CD4-positive, alpha-beta T cell (primary cell): ENCODE data around the gene RNU2-63P. TPM values are rescaled to one million over a fixed set of nuclear protein-coding genes. Genes with fewer than 3 reads are reported as not detected.
A peak's percentile ranks its signal among the peaks of the same experiment; 100 is the strongest.

Experiments used
- ATAC-seq: fragments of 200-7000 bp; cut with Tn5 transposase; one replicate; pipeline ENCODE4 v1.10.0; 2022; ENCODE audit warnings: mild to moderate bottlenecking; ENCODE audit not compliant: poor library complexity
- CTCF ChIA-PET: fragments of 350-600 bp; sonication (Branson Sonifier 250); formaldehyde crosslinking; loops from one replicate; lab custom pipeline; 2021; ENCODE audit warnings: antibody characterized with exemption, inconsistent platforms; lab: Charles Lee
- POLR2A ChIA-PET: fragments of 350-600 bp; sonication (Branson Sonifier 250); formaldehyde crosslinking; loops from one replicate; lab custom pipeline; 2021; ENCODE audit warnings: antibody characterized with exemption, inconsistent platforms; lab: Charles Lee
- DNase-seq, 14 experiments: peaks; one replicate each; pipeline ENCODE4 v3.0.0-alpha.2; 2013 to 2020; ENCODE audit warnings: mixed read lengths in 2 of 14
- H3K27ac ChIP-seq, 2 donors: one replicate each; pipeline versions ENCODE4 v1.5.1 to v1.7.0; 2013; ENCODE audit warnings: low read length in 2 of 2, low read depth in 1 of 2, mild to moderate bottlenecking in 1 of 2
- H3K27me3 ChIP-seq, 2 experiments: 1 replicate in 1 of 2; 2 replicates in 1 of 2; pipeline versions ENCODE4 v1.6.1 to v1.7.0; 2013; ENCODE audit warnings: low read length in 2 of 2, control low read depth in 1 of 2, mild to moderate bottlenecking in 1 of 2, moderate library complexity in 1 of 2; ENCODE audit not compliant: insufficient read depth in 2 of 2, control insufficient read depth in 1 of 2
- H3K36me3 ChIP-seq: one replicate; pipeline ENCODE4 v1.6.1; 2013; ENCODE audit warnings: low read length, control low read depth; ENCODE audit not compliant: insufficient read depth
- H3K4me1 ChIP-seq: one replicate; pipeline ENCODE4 v1.6.1; 2013; ENCODE audit warnings: low read length, control low read depth; ENCODE audit not compliant: insufficient read depth
- H3K4me3 ChIP-seq: one replicate; pipeline ENCODE4 v1.5.1; 2013; ENCODE audit warnings: mild to moderate bottlenecking, low read length, moderate library complexity
- H3K9me3 ChIP-seq, 2 experiments: 1 replicate in 1 of 2; 2 replicates in 1 of 2; pipeline versions ENCODE4 v1.6.1 to v1.7.0; 2013; ENCODE audit warnings: low read length in 2 of 2, mild to moderate bottlenecking in 2 of 2, control low read depth in 1 of 2, moderate library complexity in 1 of 2; ENCODE audit not compliant: control insufficient read depth in 1 of 2, insufficient read depth in 1 of 2
- H3K27ac Mint-ChIP-seq: one replicate; pipeline ENCODE4 v1.8.0; 2020; ENCODE audit warnings: mixed read lengths
- H3K27me3 Mint-ChIP-seq: one replicate; pipeline ENCODE4 v1.8.0; 2021; ENCODE audit warnings: mixed read lengths
- H3K36me3 Mint-ChIP-seq: one replicate; pipeline ENCODE4 v1.8.0; 2021; ENCODE audit warnings: low read depth, mixed read lengths
- H3K4me1 Mint-ChIP-seq: one replicate; pipeline ENCODE4 v1.8.0; 2021; ENCODE audit warnings: low read depth, mixed read lengths
- H3K4me3 Mint-ChIP-seq: one replicate; pipeline ENCODE4 v1.8.0; 2020; ENCODE audit warnings: mild to moderate bottlenecking, mixed read lengths
- H3K9me3 Mint-ChIP-seq: one replicate; pipeline ENCODE4 v1.8.0; 2020; ENCODE audit warnings: mixed read lengths
- CTCF ChIP-seq: fragments of 200-600 bp; IDR thresholded peaks from one replicate; pipeline ENCODE4 v1.8.0; 2022; ENCODE audit warnings: antibody characterized with exemption, mild to moderate bottlenecking
- intact Hi-C, 2 experiments: fragments of 100-400 bp; cut with DNase I in 1 of 2; cut with micrococcal nuclease in 1 of 2; formaldehyde crosslinking; loops; one replicate each; pipeline versions ENCODE4 v1.15.1 to v1.9.0; 2023 to 2025; cut with DNase I, micrococcal nuclease
- polyA plus RNA-seq, 2 donors: library from polyadenylated mRNA; unstranded; fragments of 120-200 nt; gene quantifications; one replicate each; pipeline ENCODE4 v1.2.1, GENCODE V29; 2013
- total RNA-seq, 174 experiments: library from RNA in 2 of 174; stranded (reverse) in 2 of 174; gene quantifications; one replicate each; pipeline ENCODE4 v1.2.3 and lab custom pipeline; 2021 to 2026

RNU2-63P gene
- total RNA-seq (1 to 10 TPM; 2.6 to 3.1 TPM), total RNA-seq (lab: John Stamatoyannopoulos, UW) (0 to 14.8 (median 1.4) reads per million in 172 experiments)
- polyA plus RNA-seq (2013, experiment 1 of 2) = 11.4 TPM
- polyA plus RNA-seq (2013, experiment 2 of 2) = 11.3 TPM

DNA sequence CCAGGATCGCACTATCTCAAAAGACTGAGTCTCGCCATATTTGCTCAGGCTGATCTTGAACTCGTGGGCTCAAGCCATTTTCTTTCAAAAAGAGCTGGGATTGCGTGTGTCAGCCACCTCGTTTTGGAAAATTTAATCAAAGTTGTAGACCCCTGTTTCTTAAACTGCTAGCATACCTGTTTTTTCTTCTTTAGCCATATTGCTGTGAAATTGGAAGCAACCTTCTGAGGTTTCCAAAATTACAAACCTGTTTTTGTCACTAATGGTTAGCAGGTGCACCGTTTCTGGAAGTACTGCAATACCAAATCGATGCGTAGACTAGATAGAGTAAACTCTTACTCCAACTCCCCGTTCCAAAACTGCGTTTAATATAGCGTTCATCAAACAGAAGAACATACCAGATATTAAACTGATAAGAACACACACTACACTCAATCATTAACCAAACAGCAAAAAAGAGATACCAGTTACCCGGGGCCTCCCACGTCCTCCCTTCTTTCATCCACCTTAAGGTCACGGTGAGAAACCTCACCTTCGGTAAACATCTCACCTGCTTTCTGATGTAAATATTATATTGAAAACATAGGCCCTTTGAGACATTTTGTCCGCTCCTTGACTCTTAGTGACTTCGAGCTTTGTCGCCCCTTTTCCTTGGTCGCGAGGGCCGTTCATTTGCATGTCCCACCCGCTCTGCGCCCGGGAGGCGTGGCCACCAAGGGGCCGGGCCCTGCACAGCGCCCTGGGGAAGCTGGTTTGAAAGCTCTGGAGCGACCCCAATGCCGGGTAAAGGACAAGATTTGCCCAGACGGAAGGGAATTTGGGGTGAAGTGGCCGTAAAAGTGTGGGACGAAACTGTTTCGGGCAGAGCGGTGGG, at the start of gene RNU2-63P:
RNU2-63P (minus strand) TSS at position 462 of the 874 bp plus-strand sequence.
- DNase-seq = peak; percentile 58 to 89 (median 70)
- H3K36me3 Mint-ChIP-seq = peaks cover 8% of the 10 kb centered on the region
- Histone ChIP-seq H3K36me3 (no peaks in the 10 kb centered on the region), H3K4me3 (peak within 1 kb of the TSS; percentile 93), H3K4me1 (peaks cover 18% of the 10 kb centered on the region), H3K27me3 (no peaks in the 10 kb centered on the region), H3K27ac (peak within 1 kb of the TSS; percentile 67 to 93), H3K9me3 (peaks cover 0 to 7% of the 10 kb centered on the region in 2 experiments)
- ChIA-PET CTCF (interaction anchor here (1.4 to 2.6 kb wide), 2 partner anchors 14 to 15 kb away, joined by 5 to 7 read pairs; no protein-coding TSS in a partner anchor), POLR2A (interaction anchor here (1.0 to 1.6 kb wide), 6 partner anchors 9 to 675 kb away, joined by 3 to 6 read pairs (median 4); partner anchors contain the start of gene RPIA)
- H3K27ac Mint-ChIP-seq = peak within 1 kb of the TSS; percentile 98
- H3K9me3 Mint-ChIP-seq = no peaks in the 10 kb centered on the region
- peak within 1 kb of the TSS; percentile 95 for H3K4me3 Mint-ChIP-seq
- peak; percentile 89 for ATAC-seq
- peaks cover 26% of the 10 kb centered on the region for H3K4me1 Mint-ChIP-seq
- no peaks in the 10 kb centered on the region for H3K27me3 Mint-ChIP-seq
- intact Hi-C loops = loop anchor here (2.0 to 5.0 kb wide), 2 partner anchors 38 to 611 kb away; partner anchors contain the start of genes EIF2AK3 (in 1 of the 2) and KRCC1 (in 1 of the 2)
- no peak for TF ChIP-seq CTCF

DNA sequence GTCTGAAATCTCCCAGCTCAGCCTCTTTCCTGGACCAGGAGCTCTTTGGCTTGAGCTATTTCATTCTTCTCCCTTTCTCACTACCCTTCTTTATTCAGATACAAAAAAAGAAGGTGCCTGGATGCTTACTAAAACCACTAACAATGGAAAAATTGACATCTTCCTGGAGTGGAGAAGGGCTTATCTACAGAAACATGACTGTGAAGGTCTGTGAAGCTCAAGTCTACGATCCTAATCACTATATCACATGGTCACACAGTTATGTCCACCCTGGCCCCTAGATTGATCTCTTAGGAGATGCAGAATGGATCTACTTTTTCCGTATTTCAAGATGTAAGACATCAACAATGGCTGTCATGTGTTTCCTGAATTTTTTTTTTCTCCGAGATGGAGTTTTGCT, 44.9 kb upstream of the RNU2-63P start:
- TF ChIP-seq CTCF = no peak
- Histone ChIP-seq H3K9me3 (no peaks in the 10 kb centered on the region), H3K4me3 (no peak overlapping the region), H3K4me1 (peaks cover 1% of the 10 kb centered on the region), H3K27ac (no peak overlapping the region), H3K27me3 (no peaks in the 10 kb centered on the region), H3K36me3 (no peaks in the 10 kb centered on the region)
- no peak for DNase-seq
- H3K4me3 Mint-ChIP-seq = no peak overlapping the region
- no peaks in the 10 kb centered on the region for H3K9me3 Mint-ChIP-seq
- peaks cover 20% of the 10 kb centered on the region for H3K4me1 Mint-ChIP-seq
- ATAC-seq = no peak
- no peaks in the 10 kb centered on the region for H3K27me3 Mint-ChIP-seq
- POLR2A ChIA-PET = interaction anchor here (1.6 kb wide), 1 partner anchor 98 kb away, joined by 11 read pairs; no protein-coding TSS in a partner anchor
- no peak overlapping the region for H3K27ac Mint-ChIP-seq
- H3K36me3 Mint-ChIP-seq = no peaks in the 10 kb centered on the region
- intact Hi-C loops = no loop called here
- CTCF ChIA-PET = interaction anchor here (0.9 to 2.3 kb wide), 9 partner anchors 10 to 73 kb away, joined by 3 to 12 read pairs (median 4); no protein-coding TSS in a partner anchor

GRCh38 chr2:88060907-88061275, 44.5 kb upstream of the RNU2-63P start:
- ChIA-PET CTCF (interaction anchor here (0.9 to 2.3 kb wide), 15 partner anchors 9 to 99 kb away, joined by 3 to 26 read pairs (median 4); no protein-coding TSS in a partner anchor), POLR2A (interaction anchor here (1.0 to 1.6 kb wide), 3 partner anchors 13 to 99 kb away, joined by 3 to 11 read pairs (median 4); partner anchors contain the start of gene RNU2-63P)
- no peak for TF ChIP-seq CTCF
- no peaks in the 10 kb centered on the region for H3K27me3 ChIP-seq
- DNase-seq (no peak), ATAC-seq (no peak)
- intact Hi-C loops = loop anchor here (1.0 kb wide), 1 partner anchor 99 kb away; no protein-coding TSS in a partner anchor
- no peaks in the 10 kb centered on the region for H3K9me3 Mint-ChIP-seq
- H3K9me3 ChIP-seq = no peaks in the 10 kb centered on the region
- no peaks in the 10 kb centered on the region for H3K27me3 Mint-ChIP-seq
- H3K4me1 ChIP-seq = peaks cover 5% of the 10 kb centered on the region
- H3K4me1 Mint-ChIP-seq = peaks cover 24% of the 10 kb centered on the region
- no peaks in the 10 kb centered on the region for H3K36me3 Mint-ChIP-seq
- no peak overlapping the region for H3K27ac Mint-ChIP-seq
- no peak overlapping the region for H3K4me3 ChIP-seq
- H3K27ac ChIP-seq = no peak overlapping the region
- no peak overlapping the region for H3K4me3 Mint-ChIP-seq
- H3K36me3 ChIP-seq = no peaks in the 10 kb centered on the region
